ENCODE data around the gene CPSF4. TPM values are rescaled to one million over a fixed set of nuclear protein-coding genes. Genes with fewer than 3 reads are reported as not detected.

The CPSF4 gene
- total RNA-seq, 1 donor from 2014 or later: 72.1 TPM

DNA sequence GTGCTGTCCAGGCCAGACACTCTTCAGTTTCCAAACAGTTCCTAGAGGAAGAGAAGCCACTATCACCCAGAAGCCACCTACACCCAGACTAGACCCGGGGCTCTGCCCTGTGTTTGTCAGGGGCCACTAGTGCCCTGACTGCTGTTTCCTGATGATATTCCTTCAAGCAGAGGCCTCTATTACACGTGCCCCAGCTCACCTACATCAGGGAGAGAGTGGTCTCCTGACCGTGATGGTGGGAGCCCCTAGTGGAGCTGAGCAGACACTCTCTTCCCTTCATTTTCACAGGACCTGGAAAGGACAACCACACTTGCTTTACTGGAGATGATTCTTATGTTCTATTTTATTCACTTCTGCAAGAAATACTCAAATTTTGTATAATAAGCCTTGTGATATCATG, 52.1 kb downstream of the CPSF4 start:
- peaks cover 37% of the 10 kb centered on the region for H3K36me3 Mint-ChIP-seq
- Histone ChIP-seq H3K4me3 (no peak overlapping the region), H3K9ac (no peak overlapping the region), H3K9me3 (ENCODE audit: low read depth) (no peaks in the 10 kb centered on the region), H3K4me2 (no peak overlapping the region), H2AFZ (replicated peaks) (no peak overlapping the region), H3K27ac (no peak overlapping the region), H3K27me3 (no peaks in the 10 kb centered on the region), H3F3A (ENCODE audit: low read depth) (peaks cover 12% of the 10 kb centered on the region), H3K4me1 (no peaks in the 10 kb centered on the region), H3K79me2 (ENCODE audit: low read depth) (peaks cover 6% of the 10 kb centered on the region), H3K36me3 (peaks cover 15% of the 10 kb centered on the region), H4K20me1 (ENCODE audit: low read depth) (no peaks in the 10 kb centered on the region)
- H3K27ac Mint-ChIP-seq: no peak overlapping the region
- H3K9me3 Mint-ChIP-seq: peaks cover 21% of the 10 kb centered on the region
- DNase-seq (ENCODE audit: low spot score): no peak
- no peak overlapping the region for H3K4me3 Mint-ChIP-seq
- TF ChIP-seq CTCF (IDR thresholded peaks at IDR 0.05): no peak
- TF ChIP-seq EZH2 (IDR thresholded peaks at IDR 0.05): no peak
- peaks cover 3% of the 10 kb centered on the region for H3K27me3 Mint-ChIP-seq (ENCODE audit: insufficient read depth, low read depth)
- no peaks in the 10 kb centered on the region for H3K4me1 Mint-ChIP-seq

DNA sequence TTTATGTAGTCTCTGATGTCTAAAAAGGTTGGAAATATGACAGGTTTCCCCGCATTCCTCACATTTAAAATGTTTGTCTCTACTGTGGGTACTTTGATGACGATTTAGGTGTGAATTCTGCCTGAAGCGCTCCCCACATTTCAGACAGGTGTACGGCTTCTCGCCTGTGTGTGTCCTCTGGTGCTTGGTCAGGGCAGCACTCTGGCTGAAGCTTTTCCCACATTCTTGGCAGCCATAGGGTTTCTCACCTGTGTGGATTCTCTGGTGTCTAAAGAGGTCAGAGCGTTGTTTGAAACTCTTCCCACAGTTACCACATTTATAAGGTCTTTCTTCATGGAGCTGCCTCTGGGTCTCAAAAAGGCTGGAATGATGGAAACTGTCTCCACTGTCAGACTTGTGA, 55.1 kb downstream of the CPSF4 start:
- Mint-ChIP-seq H3K27ac (no peak overlapping the region), H3K4me1 (peaks cover 12% of the 10 kb centered on the region), H3K4me3 (no peak overlapping the region), H3K9me3 (peaks cover 21% of the 10 kb centered on the region), H3K36me3 (peaks cover 49% of the 10 kb centered on the region), H3K27me3 (ENCODE audit: insufficient read depth, low read depth) (peaks cover 3% of the 10 kb centered on the region)
- TF ChIP-seq EZH2phosphoT487 (IDR thresholded peaks at IDR 0.05) (no peak), EZH2 (IDR thresholded peaks at IDR 0.05) (no peak), CTCF (IDR thresholded peaks at IDR 0.05) (no peak)
- DNase-seq (ENCODE audit: low spot score): no peak
- H3K4me1 ChIP-seq: peaks cover 11% of the 10 kb centered on the region
- no peak overlapping the region for H3K9ac ChIP-seq
- peaks cover 15% of the 10 kb centered on the region for H3K36me3 ChIP-seq
- no peak overlapping the region for H3K4me2 ChIP-seq
- no peak overlapping the region for H3K4me3 ChIP-seq
- peaks cover 36% of the 10 kb centered on the region for H3K79me2 ChIP-seq (ENCODE audit: low read depth)
- H3K9me3 ChIP-seq (ENCODE audit: low read depth): no peaks in the 10 kb centered on the region
- peaks cover 11% of the 10 kb centered on the region for H4K20me1 ChIP-seq (ENCODE audit: low read depth)
- H2AFZ ChIP-seq (replicated peaks): no peak overlapping the region
- H3K27ac ChIP-seq: no peak overlapping the region
- no peaks in the 10 kb centered on the region for H3K27me3 ChIP-seq
- peaks cover 5% of the 10 kb centered on the region for H3F3A ChIP-seq (ENCODE audit: low read depth)

GRCh38 chr7:99497766-99498545, 59.2 kb downstream of the CPSF4 start:
- Histone ChIP-seq H2AFZ (replicated peaks) (no peak overlapping the region), H3K4me3 (peak overlapping the region; percentile 84), H3K27ac (no peak overlapping the region), H3K4me2 (peak overlapping the region; percentile 80), H3K9me3 (ENCODE audit: low read depth) (no peaks in the 10 kb centered on the region), H3K36me3 (peaks cover 12% of the 10 kb centered on the region), H3K9ac (peak overlapping the region; percentile 43), H3K4me1 (peaks cover 12% of the 10 kb centered on the region), H4K20me1 (ENCODE audit: low read depth) (peaks cover 20% of the 10 kb centered on the region), H3K79me2 (ENCODE audit: low read depth) (peaks cover 55% of the 10 kb centered on the region), H3F3A (ENCODE audit: low read depth) (peaks cover 18% of the 10 kb centered on the region), H3K27me3 (no peaks in the 10 kb centered on the region)
- Mint-ChIP-seq H3K9me3 (peaks cover 16% of the 10 kb centered on the region), H3K27ac (no peak overlapping the region), H3K4me3 (peak overlapping the region; percentile 100), H3K36me3 (peaks cover 34% of the 10 kb centered on the region), H3K4me1 (peaks cover 25% of the 10 kb centered on the region), H3K27me3 (ENCODE audit: insufficient read depth, low read depth) (peaks cover 3% of the 10 kb centered on the region)
- no peak for DNase-seq (ENCODE audit: low spot score)
- TF ChIP-seq CTCF (IDR thresholded peaks at IDR 0.05) (no peak), EZH2 (IDR thresholded peaks at IDR 0.05) (no peak), EZH2phosphoT487 (IDR thresholded peaks at IDR 0.05) (no peak)
